Mesothelial cell of epicardium (in vitro differentiated cells): ENCODE data around the gene FUS. TPM values are rescaled to one million over a fixed set of nuclear protein-coding genes. Genes with fewer than 3 reads are reported as not detected.

ENCODE experiments used
- DNase-seq, 2 experiments: peaks; one replicate each; pipeline ENCODE4 v3.0.0; 2021; ENCODE audit warnings: low spot score in 2 of 2; ENCODE audit not compliant: unreplicated experiment in 2 of 2
- H3K27ac Mint-ChIP-seq: 2 replicates; pipeline ENCODE4 v1.8.0; 2021; ENCODE audit warnings: mixed read lengths
- H3K27me3 Mint-ChIP-seq: 2 replicates; pipeline ENCODE4 v1.8.0; 2021; ENCODE audit warnings: low read depth, mixed read lengths
- H3K36me3 Mint-ChIP-seq: 2 replicates; pipeline ENCODE4 v1.8.0; 2021; ENCODE audit warnings: mixed read lengths
- H3K4me1 Mint-ChIP-seq: 2 replicates; pipeline ENCODE4 v1.8.0; 2021; ENCODE audit warnings: mixed read lengths
- H3K4me3 Mint-ChIP-seq: 2 replicates; pipeline ENCODE4 v1.8.0; 2021; ENCODE audit warnings: mild to moderate bottlenecking, moderate library complexity, mixed read lengths
- H3K9me3 Mint-ChIP-seq: 2 replicates; pipeline ENCODE4 v1.8.0; 2021; ENCODE audit warnings: mixed read lengths
- total RNA-seq: library from RNA; stranded (reverse); gene quantifications from 3 replicates; pipeline ENCODE4 v1.2.1, GENCODE V29; 2021
- TF ChIP-seq, protein P1 (sequence below): fragments of 200-600 bp; sonication (generic); IDR thresholded peaks from one replicate; pipeline ENCODE4 v1.5.0; 2021; ENCODE audit warnings: antibody characterized with exemption; ENCODE audit not compliant: unreplicated experiment

The FUS gene
- total RNA-seq, 1 donor from 2014 or later, result 718 TPM

DNA sequence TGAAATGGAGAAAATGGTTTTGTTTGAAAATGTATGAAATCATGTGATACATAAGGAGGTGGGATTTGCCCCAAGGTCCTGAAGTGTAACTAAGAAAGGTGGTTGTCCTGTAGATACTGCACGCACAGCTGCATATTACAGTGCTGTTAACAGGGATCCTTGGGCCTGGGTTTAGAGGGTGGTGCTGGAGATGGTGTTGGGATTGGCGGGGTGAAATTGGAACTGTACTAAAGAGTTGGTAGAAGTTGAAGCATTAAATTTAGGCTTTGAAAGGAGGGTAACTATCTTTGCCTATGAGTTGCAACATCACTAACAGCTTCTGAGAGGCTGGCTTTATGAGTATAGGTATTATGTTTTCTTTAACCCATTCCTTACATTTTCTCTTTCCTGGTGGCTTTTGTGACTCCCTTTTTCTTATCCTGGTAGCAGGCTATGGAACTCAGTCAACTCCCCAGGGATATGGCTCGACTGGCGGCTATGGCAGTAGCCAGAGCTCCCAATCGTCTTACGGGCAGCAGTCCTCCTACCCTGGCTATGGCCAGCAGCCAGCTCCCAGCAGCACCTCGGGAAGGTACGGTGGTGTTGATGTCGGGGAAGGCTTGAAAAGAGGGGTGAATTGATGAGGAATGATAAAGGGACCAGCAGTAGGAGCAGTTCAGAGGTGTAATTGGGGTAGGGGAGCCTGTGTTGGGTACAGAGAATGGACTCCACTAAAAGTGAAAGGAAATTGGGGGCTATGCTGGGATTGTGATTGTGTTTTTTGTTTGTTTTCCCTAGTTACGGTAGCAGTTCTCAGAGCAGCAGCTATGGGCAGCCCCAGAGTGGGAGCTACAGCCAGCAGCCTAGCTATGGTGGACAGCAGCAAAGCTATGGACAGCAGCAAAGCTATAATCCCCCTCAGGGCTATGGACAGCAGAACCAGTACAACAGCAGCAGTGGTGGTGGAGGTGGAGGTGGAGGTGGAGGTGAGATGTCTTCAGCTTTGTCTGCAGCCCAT, 3.8 kb downstream of the FUS start:
- Mint-ChIP-seq H3K9me3 (no peaks in the 10 kb centered on the region), H3K27me3 (no peaks in the 10 kb centered on the region), H3K27ac (peak overlapping the region; percentile 42), H3K4me1 (peaks cover 35% of the 10 kb centered on the region), H3K36me3 (peaks cover 37% of the 10 kb centered on the region), H3K4me3 (peak overlapping the region; percentile 94)
- DNase-seq, result no peak
- TF ChIP-seq, protein P1, sequence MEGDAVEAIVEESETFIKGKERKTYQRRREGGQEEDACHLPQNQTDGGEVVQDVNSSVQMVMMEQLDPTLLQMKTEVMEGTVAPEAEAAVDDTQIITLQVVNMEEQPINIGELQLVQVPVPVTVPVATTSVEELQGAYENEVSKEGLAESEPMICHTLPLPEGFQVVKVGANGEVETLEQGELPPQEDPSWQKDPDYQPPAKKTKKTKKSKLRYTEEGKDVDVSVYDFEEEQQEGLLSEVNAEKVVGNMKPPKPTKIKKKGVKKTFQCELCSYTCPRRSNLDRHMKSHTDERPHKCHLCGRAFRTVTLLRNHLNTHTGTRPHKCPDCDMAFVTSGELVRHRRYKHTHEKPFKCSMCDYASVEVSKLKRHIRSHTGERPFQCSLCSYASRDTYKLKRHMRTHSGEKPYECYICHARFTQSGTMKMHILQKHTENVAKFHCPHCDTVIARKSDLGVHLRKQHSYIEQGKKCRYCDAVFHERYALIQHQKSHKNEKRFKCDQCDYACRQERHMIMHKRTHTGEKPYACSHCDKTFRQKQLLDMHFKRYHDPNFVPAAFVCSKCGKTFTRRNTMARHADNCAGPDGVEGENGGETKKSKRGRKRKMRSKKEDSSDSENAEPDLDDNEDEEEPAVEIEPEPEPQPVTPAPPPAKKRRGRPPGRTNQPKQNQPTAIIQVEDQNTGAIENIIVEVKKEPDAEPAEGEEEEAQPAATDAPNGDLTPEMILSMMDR, result no peak

DNA sequence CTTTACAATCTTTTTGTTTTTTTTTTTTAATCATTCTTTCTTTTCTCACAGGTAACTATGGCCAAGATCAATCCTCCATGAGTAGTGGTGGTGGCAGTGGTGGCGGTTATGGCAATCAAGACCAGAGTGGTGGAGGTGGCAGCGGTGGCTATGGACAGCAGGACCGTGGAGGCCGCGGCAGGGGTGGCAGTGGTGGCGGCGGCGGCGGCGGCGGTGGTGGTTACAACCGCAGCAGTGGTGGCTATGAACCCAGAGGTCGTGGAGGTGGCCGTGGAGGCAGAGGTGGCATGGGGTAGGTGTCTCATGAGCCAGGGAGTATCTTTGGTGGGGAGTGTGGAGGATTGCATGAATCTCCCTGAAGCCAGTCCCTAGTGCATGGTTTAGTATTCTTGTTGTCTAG, 4.9 kb downstream of the FUS start:
- H3K27me3 Mint-ChIP-seq, result no peaks in the 10 kb centered on the region
- H3K4me1 Mint-ChIP-seq, result peaks cover 31% of the 10 kb centered on the region
- H3K4me3 Mint-ChIP-seq, result no peak overlapping the region
- no peak for DNase-seq
- peaks cover 47% of the 10 kb centered on the region for H3K36me3 Mint-ChIP-seq
- TF ChIP-seq, protein P1, result no peak
- H3K9me3 Mint-ChIP-seq, result no peaks in the 10 kb centered on the region
- peak overlapping the region; percentile 54 for H3K27ac Mint-ChIP-seq

DNA sequence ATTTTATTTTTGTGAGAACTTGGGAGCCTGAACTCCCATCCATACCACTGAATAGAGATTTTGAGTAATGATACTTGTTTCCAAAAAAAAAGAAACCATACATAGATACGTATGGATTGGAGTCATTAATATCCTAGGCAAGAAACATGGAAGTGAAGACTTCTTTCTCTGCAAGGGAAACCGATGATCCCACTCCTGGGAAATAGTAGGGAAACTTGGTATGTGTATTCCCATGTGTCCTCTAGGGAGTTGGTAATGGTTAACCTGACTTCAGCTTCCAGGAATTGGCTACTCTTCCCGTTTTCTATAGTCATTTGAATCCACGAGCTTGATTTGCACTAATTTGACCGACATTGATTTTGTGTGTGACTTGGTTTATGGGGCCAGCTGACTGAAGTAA, 5.4 kb downstream of the FUS start:
- H3K27me3 Mint-ChIP-seq, result no peaks in the 10 kb centered on the region
- TF ChIP-seq, protein P1, result no peak

DNA sequence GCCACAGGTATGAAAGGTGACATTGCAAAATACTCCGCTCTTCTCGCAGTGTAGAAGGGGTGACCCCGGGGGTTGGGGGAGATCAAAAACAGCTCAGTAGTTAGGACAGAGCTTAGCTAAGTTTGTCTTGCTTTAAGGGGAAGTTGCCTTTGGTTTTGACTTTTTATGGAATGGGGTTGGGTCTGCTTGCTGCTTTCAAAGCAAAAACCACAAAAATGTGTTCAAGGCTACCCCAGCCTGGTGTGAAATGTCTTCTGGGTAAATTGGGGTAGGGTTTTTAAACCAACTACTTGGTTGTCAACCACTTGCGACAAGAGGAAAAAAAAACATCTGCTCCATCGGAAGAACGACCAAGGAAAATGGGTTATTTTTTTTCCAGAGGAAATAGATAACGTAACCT, 6.2 kb downstream of the FUS start:
- Mint-ChIP-seq H3K4me3 (no peak overlapping the region), H3K9me3 (no peaks in the 10 kb centered on the region), H3K4me1 (peaks cover 29% of the 10 kb centered on the region), H3K36me3 (peaks cover 60% of the 10 kb centered on the region), H3K27ac (no peak overlapping the region), H3K27me3 (no peaks in the 10 kb centered on the region)
- no peak for DNase-seq
- TF ChIP-seq, protein P1, result no peak

More for the DNA sequence above, 5.4 kb downstream of the FUS start:
- Mint-ChIP-seq H3K36me3 (peaks cover 52% of the 10 kb centered on the region), H3K4me1 (peaks cover 31% of the 10 kb centered on the region), H3K4me3 (no peak overlapping the region), H3K27ac (no peak overlapping the region), H3K9me3 (no peaks in the 10 kb centered on the region)
- DNase-seq, result no peak

DNA sequence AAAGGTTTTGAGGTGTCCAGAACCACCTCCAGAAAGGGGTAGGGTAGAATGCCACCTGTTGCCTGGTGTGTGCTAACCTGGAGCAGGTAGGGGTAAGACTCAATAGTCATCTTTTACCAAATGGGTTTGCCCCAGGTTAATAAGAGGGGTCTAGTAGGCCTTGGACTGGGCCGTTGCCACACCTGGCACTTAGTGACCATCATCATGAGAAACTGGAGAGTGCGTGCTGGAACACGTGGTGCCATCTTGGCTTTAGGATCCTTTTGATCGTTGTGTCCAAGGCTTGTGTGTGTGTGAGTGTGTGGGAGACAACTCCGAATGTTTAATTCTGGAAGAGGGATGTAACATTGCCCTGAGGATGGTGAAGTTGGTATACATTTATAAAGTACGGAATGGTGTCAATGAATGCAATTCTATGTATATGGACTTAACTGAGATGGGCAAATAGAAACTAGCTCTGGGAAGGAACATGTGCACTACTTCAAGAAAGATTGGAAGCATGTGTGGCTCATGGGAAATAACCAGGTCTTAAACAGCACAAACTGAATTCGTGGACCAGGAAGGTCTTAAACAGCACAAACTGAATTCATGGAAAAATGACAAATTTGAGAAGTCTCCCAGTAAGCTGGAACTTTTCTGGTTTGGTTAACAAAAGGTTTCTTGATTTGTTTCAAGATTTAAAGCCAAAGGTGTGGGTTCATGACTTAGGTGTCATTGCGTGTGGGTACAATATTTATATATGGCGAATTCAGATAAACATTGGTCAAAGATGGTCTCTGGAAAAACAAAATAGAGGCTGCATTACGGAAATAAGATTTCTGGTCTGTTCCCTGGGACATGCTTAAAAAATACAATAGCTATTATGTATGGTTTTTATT, 7.2 kb downstream of the FUS start:
- Mint-ChIP-seq H3K36me3 (peaks cover 68% of the 10 kb centered on the region), H3K9me3 (no peaks in the 10 kb centered on the region), H3K27ac (peak overlapping the region; percentile 36), H3K4me1 (peaks cover 19% of the 10 kb centered on the region), H3K4me3 (no peak overlapping the region), H3K27me3 (no peaks in the 10 kb centered on the region)
- DNase-seq, result no peak
- TF ChIP-seq, protein P1, result no peak
